ENCODE data around the gene GGA3.
A peak's percentile ranks its signal among the peaks of the same experiment; 100 is the strongest.

The GGA3 gene

DNA sequence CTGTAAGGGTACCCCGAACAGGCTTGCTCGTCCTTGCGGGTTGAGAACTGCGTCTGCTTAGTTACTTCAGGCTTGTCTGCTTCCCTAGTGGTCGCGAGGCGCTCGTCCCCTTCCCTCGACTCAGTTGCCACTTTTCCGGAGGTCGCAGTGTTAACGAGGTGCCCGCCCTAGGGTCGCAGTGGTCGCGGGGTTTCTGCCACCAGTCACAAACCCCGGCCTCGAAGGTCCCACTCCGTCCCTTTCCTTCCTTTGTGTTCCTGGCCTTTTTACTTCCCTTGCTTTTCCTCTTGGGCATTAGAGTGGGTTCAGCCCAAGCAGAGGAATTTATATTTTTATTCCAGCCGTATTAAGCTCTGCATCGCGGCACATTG lies 55.6 kb downstream of the GGA3 start:
- DNase-seq (ENCODE audit: low read depth): no peak
- TF ChIP-seq CTCF (conservative IDR thresholded peaks at IDR 0.05; ENCODE audit: low read length): 0 out of 2 replicates have a peak, but pooled peaks have one; percentile 11
- peak overlapping the region; percentile 100 for H3K4me3 ChIP-seq (ENCODE audit: low read length)

DNA sequence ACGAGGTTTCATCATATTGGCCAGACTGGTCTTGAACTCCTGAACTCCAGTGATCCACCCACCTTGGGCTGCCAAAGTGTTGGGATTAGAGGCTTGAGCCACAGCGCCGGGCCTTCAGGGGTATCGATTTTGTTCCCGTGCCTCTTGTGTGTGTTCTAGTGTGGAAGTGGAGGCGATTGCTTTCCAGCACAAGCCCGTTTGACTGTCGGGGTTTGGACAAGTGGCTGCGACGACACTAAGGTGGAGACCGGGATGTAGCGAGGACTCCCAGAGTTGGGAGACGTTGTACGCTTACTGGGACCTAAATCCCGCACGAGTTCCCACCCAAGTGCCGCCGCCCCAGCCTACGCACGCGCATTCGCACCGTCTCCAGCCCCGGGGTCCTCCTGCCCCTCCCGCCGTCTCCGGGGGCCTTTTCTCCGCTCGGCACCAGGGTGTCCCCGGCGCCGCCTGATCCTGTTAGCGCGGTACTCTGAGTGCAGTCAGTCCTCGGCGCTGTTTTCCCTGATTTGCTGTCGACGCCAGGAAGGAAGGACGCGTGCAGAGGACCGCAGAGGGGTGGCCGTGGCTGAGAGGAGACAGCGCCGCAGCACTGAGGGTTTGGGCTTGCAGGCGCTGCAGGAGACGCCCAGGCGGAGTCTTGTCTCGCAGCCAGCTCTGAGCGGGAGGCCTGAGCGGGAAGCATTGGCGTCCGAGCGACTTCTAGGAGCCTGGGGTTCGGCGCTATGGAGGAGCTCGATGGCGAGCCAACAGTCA lies 56.2 kb downstream of the GGA3 start, which contains the start of gene NUP85:
TSS of gene NUP85 (plus strand) at position 643 of the 756 bp plus-strand sequence. CDS start at position 726, 83 bp downstream.
- peak; percentile 91 for DNase-seq (ENCODE audit: low read depth)
- TF ChIP-seq CTCF (conservative IDR thresholded peaks at IDR 0.05; ENCODE audit: low read length): no peak
- peak within 1 kb of the TSS; percentile 100 for H3K4me3 ChIP-seq (ENCODE audit: low read length)

- no peak for TF ChIP-seq CTCF (conservative IDR thresholded peaks at IDR 0.05; ENCODE audit: low read length)
- DNase-seq (ENCODE audit: low read depth): no peak
Observed at GRCh38 chr17:75199886-75200618, 61.4 kb downstream of the GGA3 start.

DNA sequence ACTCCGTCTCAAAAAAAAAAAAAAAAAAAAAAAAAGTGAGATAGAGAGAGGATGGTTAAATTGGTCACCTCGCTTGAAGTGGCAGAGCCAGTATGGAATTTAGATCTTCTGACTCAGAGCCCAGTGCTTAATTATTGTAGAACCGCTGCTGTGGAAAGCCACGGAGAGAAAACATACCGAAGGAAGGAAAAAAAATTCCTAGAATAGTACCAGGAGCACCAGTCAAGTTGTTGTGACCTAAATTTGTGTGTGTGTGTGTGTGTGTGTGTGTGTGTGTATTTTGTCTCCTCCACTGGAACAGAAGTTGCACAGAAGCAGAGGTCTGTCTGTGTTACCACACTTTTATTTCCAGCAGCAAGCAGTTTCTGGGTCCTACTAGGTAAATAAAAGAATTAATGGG lies 66.5 kb downstream of the GGA3 start:
- DNase-seq (ENCODE audit: low read depth): peak; percentile 49
- H3K4me3 ChIP-seq (ENCODE audit: low read length): no peak overlapping the region
- TF ChIP-seq CTCF (conservative IDR thresholded peaks at IDR 0.05; ENCODE audit: low read length): no peak

More at GRCh38 chr17:75199886-75200618, 61.4 kb downstream of the GGA3 start:
- H3K4me3 ChIP-seq (ENCODE audit: low read length): no peak overlapping the region

DNA sequence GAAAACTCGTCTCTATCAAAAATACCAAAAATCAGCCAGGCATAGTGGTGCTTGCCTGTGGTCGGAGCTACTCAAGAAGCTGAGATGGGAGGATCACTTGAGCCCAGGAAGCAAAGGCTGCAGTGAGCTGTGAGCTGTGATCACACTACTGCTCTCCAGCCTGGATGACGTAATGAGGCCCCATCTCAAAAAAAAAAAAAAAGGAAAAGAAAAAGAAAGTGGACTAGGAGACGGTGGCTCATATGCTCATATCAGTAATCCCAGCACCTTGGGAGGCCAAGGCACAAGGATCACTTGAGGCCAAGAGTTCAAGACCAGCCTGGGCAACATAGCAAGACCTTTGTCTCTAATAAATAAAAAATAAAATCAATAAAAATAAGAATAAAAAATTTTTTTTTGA lies 69.8 kb downstream of the GGA3 start:
- no peak overlapping the region for H3K4me3 ChIP-seq (ENCODE audit: low read length)
- peak; percentile 25 for DNase-seq (ENCODE audit: low read depth)
- no peak for TF ChIP-seq CTCF (conservative IDR thresholded peaks at IDR 0.05; ENCODE audit: low read length)

GRCh38 chr17:75188614-75189013 lies 72.8 kb downstream of the GGA3 start:
- no peak for TF ChIP-seq CTCF (conservative IDR thresholded peaks at IDR 0.05; ENCODE audit: low read length)
- no peak overlapping the region for H3K4me3 ChIP-seq (ENCODE audit: low read length)
- DNase-seq (ENCODE audit: low read depth): no peak

Data from AG10803 (cell line).